Measurements from ENCODE around the gene MXI1.
A peak's percentile ranks its signal among the peaks of the same experiment; 100 is the strongest.

Gene MXI1

DNA sequence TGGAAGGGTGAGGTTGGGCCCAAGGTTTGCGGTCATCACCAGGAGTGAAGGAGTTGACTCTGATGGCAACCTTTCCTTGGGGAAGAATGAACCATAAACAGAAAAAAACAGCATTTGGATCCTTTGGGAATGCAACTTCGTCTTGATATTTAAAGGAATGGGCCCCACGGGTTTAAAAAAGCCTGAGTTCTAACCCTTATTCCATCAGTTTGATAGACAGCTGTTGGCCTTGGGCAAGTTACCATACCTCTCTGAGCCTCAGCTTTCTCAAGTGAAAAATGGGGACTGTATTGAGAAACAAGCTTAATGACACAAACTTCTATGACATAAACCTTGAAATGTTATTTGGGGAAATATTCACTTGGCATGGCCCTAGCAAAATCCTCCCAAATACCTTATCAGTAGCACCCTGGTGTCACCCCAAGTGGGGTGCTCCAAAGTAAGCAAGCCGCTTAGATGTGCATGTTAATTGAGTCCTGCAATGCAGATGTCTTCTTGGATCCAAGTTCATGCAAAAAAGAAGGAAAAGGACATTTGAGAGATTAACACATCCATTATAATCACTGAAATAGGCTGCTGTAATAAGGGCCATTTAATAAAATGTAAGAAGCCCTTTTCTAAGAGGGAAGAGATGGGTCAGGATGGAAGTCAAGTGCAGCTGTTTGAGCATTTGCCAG, 13.8 kb downstream of the MXI1 start:
- no peak for DNase-seq (ENCODE audit: low read depth)
- TF ChIP-seq, protein P1, sequence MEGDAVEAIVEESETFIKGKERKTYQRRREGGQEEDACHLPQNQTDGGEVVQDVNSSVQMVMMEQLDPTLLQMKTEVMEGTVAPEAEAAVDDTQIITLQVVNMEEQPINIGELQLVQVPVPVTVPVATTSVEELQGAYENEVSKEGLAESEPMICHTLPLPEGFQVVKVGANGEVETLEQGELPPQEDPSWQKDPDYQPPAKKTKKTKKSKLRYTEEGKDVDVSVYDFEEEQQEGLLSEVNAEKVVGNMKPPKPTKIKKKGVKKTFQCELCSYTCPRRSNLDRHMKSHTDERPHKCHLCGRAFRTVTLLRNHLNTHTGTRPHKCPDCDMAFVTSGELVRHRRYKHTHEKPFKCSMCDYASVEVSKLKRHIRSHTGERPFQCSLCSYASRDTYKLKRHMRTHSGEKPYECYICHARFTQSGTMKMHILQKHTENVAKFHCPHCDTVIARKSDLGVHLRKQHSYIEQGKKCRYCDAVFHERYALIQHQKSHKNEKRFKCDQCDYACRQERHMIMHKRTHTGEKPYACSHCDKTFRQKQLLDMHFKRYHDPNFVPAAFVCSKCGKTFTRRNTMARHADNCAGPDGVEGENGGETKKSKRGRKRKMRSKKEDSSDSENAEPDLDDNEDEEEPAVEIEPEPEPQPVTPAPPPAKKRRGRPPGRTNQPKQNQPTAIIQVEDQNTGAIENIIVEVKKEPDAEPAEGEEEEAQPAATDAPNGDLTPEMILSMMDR (IDR thresholded peaks at IDR 0.05; ENCODE audit: low read length, missing control alignments) = no peak
- H3K4me3 ChIP-seq (replicated peaks; ENCODE audit: low read depth, low read length) = peak overlapping the region; percentile 59

DNA sequence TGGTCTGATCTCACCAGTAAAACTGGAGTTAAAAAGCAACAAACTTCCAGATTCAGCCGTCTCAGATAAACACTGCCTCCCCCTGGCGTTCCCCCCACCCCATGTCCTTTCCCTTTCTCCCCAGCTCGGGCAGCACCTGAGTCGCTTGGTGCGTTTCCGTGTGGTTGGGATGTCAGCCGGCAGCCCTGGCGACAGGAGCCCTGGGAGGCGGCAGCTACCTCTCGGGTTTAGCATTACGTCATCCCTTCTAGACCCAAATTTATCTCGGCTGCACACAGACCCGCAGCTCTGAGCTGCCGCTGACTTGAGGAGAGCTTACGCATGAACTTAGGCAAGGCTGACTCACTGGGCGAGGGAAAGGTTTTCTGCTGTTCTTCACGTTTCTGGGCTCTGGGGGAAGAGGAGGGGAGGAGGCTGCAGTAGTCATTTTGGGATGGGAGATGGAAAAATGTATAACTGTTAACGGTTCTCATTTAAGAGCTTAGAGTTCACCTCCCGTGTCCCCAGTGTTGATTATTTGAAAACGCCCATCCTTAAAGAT, 14.4 kb downstream of the MXI1 start:
- peak; percentile 94 for DNase-seq (ENCODE audit: low read depth)
- H3K4me3 ChIP-seq (replicated peaks; ENCODE audit: low read depth, low read length) = peak overlapping the region; percentile 59
- TF ChIP-seq, protein P1 (IDR thresholded peaks at IDR 0.05; ENCODE audit: low read length, missing control alignments) = peak; percentile 41

DNA sequence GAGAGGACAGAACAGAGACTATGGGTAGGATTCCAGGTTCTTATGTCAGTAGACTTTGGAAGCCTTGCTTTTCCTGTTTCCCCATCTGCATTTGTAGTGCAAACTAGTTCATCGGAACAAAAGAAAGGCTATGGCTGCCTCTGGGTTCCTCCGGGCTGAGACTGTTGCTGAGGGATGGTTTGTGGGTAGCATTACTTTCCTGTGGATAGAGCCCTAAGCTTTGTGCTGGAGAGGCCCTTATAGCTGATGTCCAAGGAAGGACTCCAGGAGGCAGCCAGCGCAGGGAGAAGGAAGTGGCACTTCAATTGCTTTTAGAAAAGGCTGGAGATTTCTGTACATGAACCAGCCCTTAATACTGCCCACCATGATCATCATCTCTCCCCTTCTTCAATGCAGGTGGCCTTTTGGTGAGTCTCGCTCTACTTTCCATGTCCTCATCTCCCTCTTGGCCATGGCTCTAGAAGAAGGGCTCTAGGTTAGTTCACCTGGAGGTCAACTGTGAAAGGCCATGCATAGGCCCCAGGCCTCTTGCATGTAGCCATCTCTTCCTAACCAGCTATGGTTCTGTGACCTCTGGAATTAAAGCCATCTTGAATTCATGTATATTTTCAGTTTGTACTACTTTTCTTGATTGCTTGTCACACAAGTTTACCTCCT, 15.4 kb downstream of the MXI1 start:
- no peak for DNase-seq (ENCODE audit: low read depth)
- no peak overlapping the region for H3K4me3 ChIP-seq (replicated peaks; ENCODE audit: low read depth, low read length)
- TF ChIP-seq, protein P1 (IDR thresholded peaks at IDR 0.05; ENCODE audit: low read length, missing control alignments) = no peak

DNA sequence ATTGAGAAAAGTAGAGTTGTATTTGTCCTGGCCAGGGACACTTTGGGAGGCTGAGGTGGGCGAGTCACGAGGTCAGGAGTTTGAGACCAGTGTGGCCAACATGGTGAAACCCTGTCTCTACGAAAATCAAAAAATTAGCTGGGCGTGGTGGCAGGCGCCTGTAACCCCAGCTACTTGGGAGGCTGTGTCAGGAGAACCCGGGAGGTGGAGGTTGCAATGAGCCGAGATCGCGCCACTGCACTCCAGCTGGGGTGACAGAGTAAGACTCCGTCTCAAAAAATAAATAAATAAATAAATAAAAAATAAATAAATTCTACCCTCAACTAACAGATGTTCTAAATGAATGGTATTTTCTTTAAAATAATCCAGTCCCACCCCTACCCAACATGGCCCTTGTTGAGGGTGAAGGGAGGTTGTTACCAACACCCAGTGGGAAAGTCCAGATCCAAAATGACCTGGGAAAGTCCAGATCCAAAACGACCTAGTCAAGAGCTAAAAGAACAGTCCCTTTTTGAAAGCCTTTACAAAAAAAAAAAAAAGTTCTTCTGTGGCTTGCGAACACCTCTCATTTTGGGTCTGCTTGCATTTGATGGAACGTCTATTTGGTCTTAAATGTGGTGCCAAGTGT, 16.0 kb downstream of the MXI1 start:
- DNase-seq (ENCODE audit: low read depth) = no peak
- TF ChIP-seq, protein P1 (IDR thresholded peaks at IDR 0.05; ENCODE audit: low read length, missing control alignments) = no peak
- no peak overlapping the region for H3K4me3 ChIP-seq (replicated peaks; ENCODE audit: low read depth, low read length)

DNA sequence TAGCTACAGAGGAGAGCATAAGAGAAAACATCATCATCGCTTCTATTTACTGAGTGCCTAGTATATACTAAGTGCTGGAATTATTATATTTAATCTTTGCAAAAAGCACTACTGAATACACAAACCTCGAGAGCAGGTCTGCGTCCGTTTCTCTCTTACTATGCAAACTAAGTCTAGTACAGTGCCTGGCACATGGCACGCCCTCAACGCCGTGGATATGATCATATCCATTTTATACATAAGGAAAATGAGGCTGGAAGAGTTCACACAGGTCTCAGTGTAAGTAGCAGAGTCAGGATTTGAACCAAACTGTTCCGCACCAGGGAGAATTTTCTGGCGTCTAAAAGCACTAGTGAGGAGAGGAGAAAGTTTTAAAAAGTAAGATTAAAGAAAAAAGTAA, 17.6 kb downstream of the MXI1 start:
- TF ChIP-seq, protein P1 (IDR thresholded peaks at IDR 0.05; ENCODE audit: low read length, missing control alignments) = no peak
- H3K4me3 ChIP-seq (replicated peaks; ENCODE audit: low read depth, low read length) = peak overlapping the region; percentile 76
- DNase-seq (ENCODE audit: low read depth) = no peak

DNA sequence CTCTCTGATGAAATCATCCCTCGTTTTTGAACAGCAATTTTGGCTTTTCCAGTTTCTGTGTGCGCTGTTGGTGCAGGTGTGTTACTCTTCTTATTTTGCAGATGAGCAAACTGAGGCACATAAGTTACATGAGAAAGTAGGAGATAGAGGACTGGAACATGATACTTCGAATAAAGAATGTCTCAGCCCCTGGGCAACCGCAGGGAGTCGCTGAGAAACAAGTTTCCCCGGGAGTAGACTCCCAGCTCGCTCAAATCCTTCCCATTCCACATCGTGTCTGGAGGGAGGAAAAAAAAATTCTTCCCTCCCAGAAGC, 18.0 kb downstream of the MXI1 start:
- DNase-seq (ENCODE audit: low read depth) = no peak
- TF ChIP-seq, protein P1 (IDR thresholded peaks at IDR 0.05; ENCODE audit: low read length, missing control alignments) = no peak
- peak overlapping the region; percentile 76 for H3K4me3 ChIP-seq (replicated peaks; ENCODE audit: low read depth, low read length)
